ENCODE data around the gene PEX14. TPM values are rescaled to one million over a fixed set of nuclear protein-coding genes. Genes with fewer than 3 reads are reported as not detected.

The PEX14 gene
- total and polyA plus RNA-seq, 8 donors: 17.3 to 22.9 (median 20.7) TPM

DNA sequence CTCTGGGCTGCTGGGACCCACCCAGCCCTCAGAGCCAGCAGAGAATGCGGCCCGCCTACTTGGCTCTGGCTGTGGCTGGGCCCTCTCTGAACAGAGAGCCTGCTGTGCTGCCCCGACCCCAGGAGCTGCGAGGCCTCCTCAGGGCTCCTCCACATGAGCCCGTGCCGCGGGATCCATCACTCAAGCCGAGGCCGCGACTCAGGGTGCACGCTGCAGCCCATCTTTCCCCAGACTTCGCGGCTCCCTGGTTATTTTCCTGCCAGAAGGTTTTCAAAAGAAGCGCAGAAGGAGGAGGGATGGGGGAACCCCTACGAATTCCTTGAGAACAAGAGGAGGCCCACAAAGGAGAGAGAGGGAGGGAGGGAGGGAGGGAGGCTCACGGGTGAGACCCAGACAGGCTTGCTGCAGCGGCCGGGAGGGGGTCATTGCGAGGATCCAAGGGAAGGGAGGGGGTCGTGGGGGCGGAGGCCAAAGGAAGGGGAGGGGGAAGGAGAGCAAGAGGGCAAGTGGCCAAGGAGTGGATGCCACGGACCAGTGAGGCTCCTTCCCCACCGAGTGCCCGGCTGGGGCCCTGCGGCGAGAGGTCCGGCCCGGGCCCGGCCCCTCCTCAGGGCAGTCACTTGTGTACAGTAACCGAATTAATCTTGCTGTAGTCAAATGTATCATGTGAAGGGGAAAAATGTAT is 174.9 kb downstream of the PEX14 start:
- H3K27ac ChIP-seq: no peak overlapping the region

DNA sequence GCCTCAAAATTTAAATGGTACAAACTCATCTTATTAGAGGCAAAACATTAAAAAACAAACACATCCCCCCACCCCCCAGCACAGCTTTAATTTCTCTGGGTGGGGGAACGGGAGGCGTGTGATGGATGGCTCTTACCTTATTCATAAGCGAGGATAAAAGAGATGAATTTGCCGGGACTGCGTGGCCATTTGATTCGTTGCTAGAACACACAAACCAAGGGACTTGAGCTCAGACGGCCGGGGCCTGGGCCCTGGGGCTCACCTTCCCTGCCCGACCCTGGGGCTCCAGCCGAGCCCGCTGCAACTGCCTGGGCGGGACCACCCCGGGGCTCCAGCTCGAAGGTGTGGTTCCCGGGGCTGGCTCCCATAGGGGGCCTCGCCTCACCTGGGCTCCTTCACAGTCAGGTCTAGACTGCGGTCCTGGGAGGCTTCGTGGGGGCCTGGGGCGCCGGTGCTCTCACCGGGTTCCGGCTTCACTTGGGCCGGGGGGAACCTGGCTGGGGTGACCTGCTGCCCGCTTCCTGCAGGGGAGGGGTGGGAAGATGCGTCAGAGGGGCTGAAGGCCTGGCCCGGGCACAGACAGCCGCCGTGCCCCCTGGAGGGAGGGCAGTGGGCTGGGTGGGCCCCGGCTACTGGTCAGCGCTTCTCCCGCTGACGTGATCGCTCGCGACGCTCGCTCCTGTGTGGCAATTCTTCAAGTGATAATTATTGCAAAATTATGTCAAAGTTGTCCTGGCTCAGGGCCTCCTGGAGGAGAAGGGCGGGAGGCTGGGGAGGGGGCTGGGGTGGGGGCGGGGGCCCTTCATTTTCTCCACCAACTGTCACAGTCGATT is 176.0 kb downstream of the PEX14 start:
- intact Hi-C loops (cut with DNase I): no loop called here
- ATAC-seq: peak; percentile 1

More for the DNA sequence above, 174.9 kb downstream of the PEX14 start:
- Histone ChIP-seq H3K27me3 (no peaks in the 10 kb centered on the region), H3K4me3 (no peak overlapping the region), H3K9me3 (no peaks in the 10 kb centered on the region), H3K4me1 (peaks cover 7 to 15% of the 10 kb centered on the region in 2 donors), H3K36me3 (peaks cover 0 to 93% of the 10 kb centered on the region in 2 donors)
- TF ChIP-seq, protein P1, sequence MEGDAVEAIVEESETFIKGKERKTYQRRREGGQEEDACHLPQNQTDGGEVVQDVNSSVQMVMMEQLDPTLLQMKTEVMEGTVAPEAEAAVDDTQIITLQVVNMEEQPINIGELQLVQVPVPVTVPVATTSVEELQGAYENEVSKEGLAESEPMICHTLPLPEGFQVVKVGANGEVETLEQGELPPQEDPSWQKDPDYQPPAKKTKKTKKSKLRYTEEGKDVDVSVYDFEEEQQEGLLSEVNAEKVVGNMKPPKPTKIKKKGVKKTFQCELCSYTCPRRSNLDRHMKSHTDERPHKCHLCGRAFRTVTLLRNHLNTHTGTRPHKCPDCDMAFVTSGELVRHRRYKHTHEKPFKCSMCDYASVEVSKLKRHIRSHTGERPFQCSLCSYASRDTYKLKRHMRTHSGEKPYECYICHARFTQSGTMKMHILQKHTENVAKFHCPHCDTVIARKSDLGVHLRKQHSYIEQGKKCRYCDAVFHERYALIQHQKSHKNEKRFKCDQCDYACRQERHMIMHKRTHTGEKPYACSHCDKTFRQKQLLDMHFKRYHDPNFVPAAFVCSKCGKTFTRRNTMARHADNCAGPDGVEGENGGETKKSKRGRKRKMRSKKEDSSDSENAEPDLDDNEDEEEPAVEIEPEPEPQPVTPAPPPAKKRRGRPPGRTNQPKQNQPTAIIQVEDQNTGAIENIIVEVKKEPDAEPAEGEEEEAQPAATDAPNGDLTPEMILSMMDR (IDR thresholded peaks at IDR 0.05): no peak
- no peak for DNase-seq
- intact Hi-C loops (cut with DNase I): no loop called here
- ATAC-seq: no peak

DNA sequence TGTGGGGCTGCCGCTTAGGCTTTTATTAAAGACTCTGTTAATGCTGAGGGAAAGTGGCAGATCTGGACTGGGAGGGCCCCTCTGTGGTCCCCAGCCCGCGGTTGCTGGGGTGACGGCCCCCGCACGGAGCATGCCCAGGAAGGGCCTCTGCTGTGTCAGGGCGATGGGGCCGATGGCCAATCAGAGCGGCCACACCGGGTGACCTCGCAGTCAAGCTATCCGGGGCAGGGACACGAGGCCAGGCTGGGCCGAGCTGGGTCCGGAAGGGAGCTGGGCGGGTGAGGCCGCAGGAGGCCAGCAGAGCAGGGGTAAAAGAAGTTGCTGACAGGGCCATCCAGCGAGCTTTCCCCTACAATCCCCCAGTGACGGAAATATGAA is 176.6 kb downstream of the PEX14 start:
- DNase-seq (no peak), ATAC-seq (peak; percentile 65)
- Histone ChIP-seq H3K4me3 (no peak overlapping the region), H3K27me3 (no peaks in the 10 kb centered on the region), H3K27ac (peak overlapping the region; percentile 57 to 77), H3K9me3 (no peaks in the 10 kb centered on the region), H3K36me3 (peaks cover 0 to 93% of the 10 kb centered on the region in 2 donors), H3K4me1 (peaks cover 7 to 15% of the 10 kb centered on the region in 2 donors)
- intact Hi-C loops (cut with DNase I): no loop called here
- TF ChIP-seq, protein P1 (IDR thresholded peaks at IDR 0.05): no peak

More for the DNA sequence above, 176.0 kb downstream of the PEX14 start:
- no peak for DNase-seq
- Histone ChIP-seq H3K27me3 (no peaks in the 10 kb centered on the region), H3K9me3 (no peaks in the 10 kb centered on the region), H3K4me1 (peaks cover 7 to 15% of the 10 kb centered on the region in 2 donors), H3K4me3 (no peak overlapping the region), H3K27ac (peak overlapping the region; percentile 57 to 77), H3K36me3 (peaks cover 0 to 93% of the 10 kb centered on the region in 2 donors)
- TF ChIP-seq, protein P1 (IDR thresholded peaks at IDR 0.05): no peak

DNA sequence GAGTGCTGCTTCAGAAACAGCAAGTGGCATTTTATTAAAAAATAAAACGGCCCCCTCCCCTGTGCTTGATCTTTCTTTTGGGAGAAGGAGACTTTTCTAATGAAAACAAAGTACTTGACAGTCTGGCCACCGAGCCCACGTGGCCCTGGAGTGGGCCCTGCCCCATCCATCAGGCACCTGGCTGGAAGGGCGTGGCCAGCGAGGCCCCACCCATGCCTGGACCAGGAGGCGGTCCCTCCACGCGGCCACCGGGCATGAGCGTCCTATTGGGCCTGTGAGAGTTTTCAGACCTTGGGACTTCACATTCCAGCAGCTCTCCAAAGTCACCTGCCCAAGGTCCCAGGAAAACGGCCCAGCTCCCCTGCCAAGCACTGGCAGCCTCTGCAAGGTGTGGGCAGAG is 177.0 kb downstream of the PEX14 start:
- Histone ChIP-seq H3K4me1 (peaks cover 7 to 15% of the 10 kb centered on the region in 2 donors), H3K9me3 (no peaks in the 10 kb centered on the region), H3K27me3 (no peaks in the 10 kb centered on the region), H3K36me3 (peaks cover 0 to 93% of the 10 kb centered on the region in 2 donors), H3K27ac (peak overlapping the region; percentile 57 to 77), H3K4me3 (no peak overlapping the region)
- intact Hi-C loops (cut with DNase I): no loop called here
- TF ChIP-seq, protein P1 (IDR thresholded peaks at IDR 0.05): no peak
- ATAC-seq (peak; percentile 95), DNase-seq (peak in 2 of 4 donors; percentile 67 to 87)

DNA sequence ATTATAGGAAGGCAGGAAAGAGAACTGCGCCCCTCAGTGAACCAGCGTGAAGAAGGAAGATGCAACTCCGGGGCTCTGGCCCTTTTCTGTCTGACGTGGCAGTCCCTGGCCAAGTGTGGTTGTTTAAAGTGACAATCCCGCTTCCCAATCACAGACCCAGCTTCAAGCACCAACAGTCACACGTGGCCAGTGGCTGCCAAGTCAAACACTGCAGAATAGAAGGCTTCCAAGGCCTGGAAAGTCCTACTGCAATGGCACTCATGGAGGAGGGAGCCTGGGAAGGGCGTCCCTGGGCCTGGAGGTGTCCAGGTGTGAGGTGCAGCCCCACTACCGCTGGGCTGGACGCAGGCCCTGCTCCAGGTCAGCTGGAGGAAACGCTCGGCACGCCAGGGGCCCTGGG is 177.9 kb downstream of the PEX14 start:
- H3K4me3 ChIP-seq: no peak overlapping the region
- peak; percentile 47 for ATAC-seq
- peak overlapping the region in 1 of 2 donors; percentile 45 for H3K27ac ChIP-seq
- no peaks in the 10 kb centered on the region for H3K27me3 ChIP-seq
- no peaks in the 10 kb centered on the region for H3K9me3 ChIP-seq
- intact Hi-C loops (cut with DNase I): no loop called here
- peak in 1 of 4 donors; percentile 58 for DNase-seq
- TF ChIP-seq, protein P1 (IDR thresholded peaks at IDR 0.05): no peak
- peaks cover 0 to 90% of the 10 kb centered on the region in 2 donors for H3K36me3 ChIP-seq
- H3K4me1 ChIP-seq: peaks cover 7 to 15% of the 10 kb centered on the region in 2 donors
